ENCODE data around the gene EVA1C. TPM values are rescaled to one million over a fixed set of nuclear protein-coding genes. Genes with fewer than 3 reads are reported as not detected.
"Not testable (repeated sequence)": the region's sequence is repeated elsewhere in the genome, so short reads cannot be mapped to it uniquely, and the experiment has no call there.

The EVA1C gene
- total RNA-seq, 2 experiments from 2014 or later: 5.0 to 6.3 TPM

DNA sequence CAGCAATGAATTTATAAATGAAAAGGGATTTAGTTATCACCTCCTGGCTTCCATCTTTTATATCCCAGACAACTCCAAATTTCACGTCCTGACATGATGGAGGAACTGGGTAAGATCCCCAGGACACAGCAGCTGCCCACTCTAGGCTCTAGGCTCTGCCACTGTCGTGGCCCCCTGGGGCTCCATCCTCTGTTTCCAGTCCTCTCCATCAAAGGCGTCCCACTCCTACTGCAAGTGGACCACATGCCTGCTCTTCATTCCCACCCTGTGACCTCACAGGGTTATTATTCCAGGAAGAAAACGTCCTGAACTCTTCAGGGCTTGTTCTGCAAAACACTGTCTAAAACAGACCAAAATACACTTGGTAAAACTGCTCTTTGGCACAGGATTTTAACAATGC, 31.6 kb upstream of the EVA1C start:
- CTCF ChIA-PET: no interaction called here
- Mint-ChIP-seq H3K4me1 (no peaks in the 10 kb centered on the region), H3K4me3 (no peak overlapping the region), H3K36me3 (ENCODE audit: low read depth) (peaks cover 44% of the 10 kb centered on the region), H3K27me3 (no peaks in the 10 kb centered on the region), H3K9me3 (no peaks in the 10 kb centered on the region), H3K27ac (no peak overlapping the region)
- POLR2A ChIA-PET: no interaction called here
- no peak for DNase-seq

DNA sequence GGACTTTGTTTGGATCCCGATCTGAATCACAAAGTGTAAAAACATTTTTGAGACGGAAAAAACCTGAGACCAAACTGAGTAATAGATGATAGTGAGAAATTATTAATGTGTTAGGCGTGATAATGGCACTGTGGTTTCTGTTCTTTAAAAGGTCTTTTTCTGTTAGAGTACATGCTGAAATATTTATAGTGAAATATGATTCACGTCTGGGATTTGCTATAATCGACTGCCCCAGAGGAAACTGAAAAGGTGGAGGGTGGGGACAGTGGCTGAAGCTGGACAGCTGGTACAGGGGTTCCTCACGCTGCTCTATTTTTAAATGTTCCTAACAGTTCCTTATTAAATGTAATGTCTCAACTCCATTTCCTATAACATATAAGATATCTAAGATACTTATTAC, 30.9 kb upstream of the EVA1C start:
- DNase-seq: no peak
- Mint-ChIP-seq H3K36me3 (ENCODE audit: low read depth) (peaks cover 44% of the 10 kb centered on the region), H3K4me3 (no peak overlapping the region), H3K27me3 (no peaks in the 10 kb centered on the region), H3K4me1 (no peaks in the 10 kb centered on the region), H3K9me3 (no peaks in the 10 kb centered on the region), H3K27ac (no peak overlapping the region)
- CTCF ChIA-PET: no interaction called here
- POLR2A ChIA-PET: no interaction called here

DNA sequence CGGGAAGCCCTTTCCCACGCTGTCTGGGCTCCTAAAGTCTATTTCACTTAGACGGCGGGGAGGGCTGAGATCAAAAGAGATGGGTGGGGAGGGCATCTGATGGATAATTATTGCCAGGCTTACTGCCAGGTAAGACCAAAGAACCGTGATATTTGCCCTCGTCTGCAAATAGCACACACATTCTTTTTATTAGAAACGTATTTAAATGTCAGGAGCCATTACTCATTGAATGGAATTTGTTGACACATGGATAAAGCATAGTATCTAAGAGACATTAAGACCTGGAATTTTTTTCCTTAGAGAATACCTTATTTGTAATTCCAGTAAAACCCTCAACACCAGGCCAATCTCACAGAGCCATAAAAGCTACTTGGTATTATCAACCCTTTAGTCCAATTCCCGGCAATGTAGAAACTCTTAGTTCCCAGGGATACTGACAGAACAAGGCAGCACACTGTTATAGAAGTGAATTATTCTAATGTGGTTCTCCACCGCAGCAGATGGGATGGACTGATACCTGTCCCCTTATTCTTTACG, 30.3 kb upstream of the EVA1C start:
- Mint-ChIP-seq H3K4me1 (peaks cover 3% of the 10 kb centered on the region), H3K36me3 (ENCODE audit: low read depth) (peaks cover 43% of the 10 kb centered on the region), H3K9me3 (no peaks in the 10 kb centered on the region), H3K27ac (no peak overlapping the region), H3K27me3 (no peaks in the 10 kb centered on the region), H3K4me3 (no peak overlapping the region)
- DNase-seq: no peak
- ChIA-PET POLR2A (interaction anchor here (2.0 kb wide), 1 partner anchor 11 kb away, joined by 4 read pairs; the partner anchor contains the start of gene URB1), CTCF (no interaction called here)

DNA sequence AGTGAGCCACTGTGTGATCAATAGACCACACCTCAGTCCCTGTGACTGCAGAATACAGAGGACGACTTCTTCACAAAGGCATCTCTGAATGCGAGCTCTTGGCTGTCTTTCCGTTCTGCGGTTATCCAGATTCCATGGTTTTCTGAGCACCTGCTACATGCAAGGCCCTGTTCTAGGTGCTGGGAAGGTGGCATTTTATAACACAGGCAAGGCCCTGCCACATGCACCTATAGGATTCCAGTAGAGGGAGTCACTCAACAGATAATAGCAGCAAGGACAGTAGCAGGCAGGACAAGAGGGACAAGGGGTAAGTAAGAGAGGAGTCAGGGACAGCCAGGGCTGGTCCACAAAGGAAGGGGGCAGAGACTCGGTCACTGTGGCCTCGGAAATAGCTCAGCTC, 28.7 kb upstream of the EVA1C start:
- no peaks in the 10 kb centered on the region for H3K9me3 Mint-ChIP-seq
- peaks cover 8% of the 10 kb centered on the region for H3K4me1 Mint-ChIP-seq
- POLR2A ChIA-PET: interaction anchor here (2.0 kb wide), 1 partner anchor 9 kb away, joined by 4 read pairs; the partner anchor contains the start of gene URB1
- peaks cover 40% of the 10 kb centered on the region for H3K36me3 Mint-ChIP-seq (ENCODE audit: low read depth)
- H3K4me3 Mint-ChIP-seq: no peak overlapping the region
- no peaks in the 10 kb centered on the region for H3K27me3 Mint-ChIP-seq
- DNase-seq: no peak
- H3K27ac Mint-ChIP-seq: no peak overlapping the region
- CTCF ChIA-PET: interaction anchor here (0.8 kb wide), 1 partner anchor 217 kb away, joined by 3 read pairs; no protein-coding TSS in a partner anchor

DNA sequence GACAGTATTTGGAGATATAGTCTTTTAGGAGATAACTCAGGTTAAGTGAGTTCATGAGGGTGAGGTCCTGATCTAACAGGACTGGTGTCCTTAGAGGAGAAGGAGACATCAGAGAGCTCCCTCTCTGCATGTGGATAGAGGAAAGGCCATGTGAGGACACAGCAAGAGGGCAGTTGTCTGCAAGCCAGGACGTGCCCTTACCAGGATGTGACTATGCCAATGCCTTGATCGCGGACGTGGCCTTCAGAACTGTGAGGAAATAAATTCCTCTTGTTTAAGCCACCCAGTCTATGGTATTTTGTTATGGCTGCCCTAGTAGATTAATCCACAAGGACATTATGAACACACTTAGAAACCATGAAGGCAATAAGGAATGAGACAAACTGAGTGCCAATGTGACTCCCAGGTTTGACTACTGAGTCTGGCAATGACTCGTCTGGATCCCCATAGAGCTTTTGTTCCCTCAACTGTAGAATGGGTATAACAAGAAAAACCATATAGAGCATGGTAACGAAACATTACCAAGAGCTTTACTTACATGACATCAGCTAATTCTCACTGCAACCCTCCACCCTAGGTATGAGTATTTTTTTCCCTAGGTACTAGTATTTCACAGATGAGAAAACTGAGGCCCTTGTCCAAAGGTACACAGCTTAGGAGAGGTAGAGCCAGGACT, 26.2 kb upstream of the EVA1C start:
- POLR2A ChIA-PET: no interaction called here
- Mint-ChIP-seq H3K36me3 (ENCODE audit: low read depth) (peaks cover 37% of the 10 kb centered on the region), H3K4me1 (peaks cover 25% of the 10 kb centered on the region), H3K9me3 (no peaks in the 10 kb centered on the region), H3K27me3 (no peaks in the 10 kb centered on the region), H3K4me3 (no peak overlapping the region), H3K27ac (no peak overlapping the region)
- CTCF ChIA-PET: interaction anchor here (0.6 kb wide), 2 partner anchors 185 to 215 kb away, joined by 3 read pairs; no protein-coding TSS in a partner anchor
- no peak for DNase-seq

DNA sequence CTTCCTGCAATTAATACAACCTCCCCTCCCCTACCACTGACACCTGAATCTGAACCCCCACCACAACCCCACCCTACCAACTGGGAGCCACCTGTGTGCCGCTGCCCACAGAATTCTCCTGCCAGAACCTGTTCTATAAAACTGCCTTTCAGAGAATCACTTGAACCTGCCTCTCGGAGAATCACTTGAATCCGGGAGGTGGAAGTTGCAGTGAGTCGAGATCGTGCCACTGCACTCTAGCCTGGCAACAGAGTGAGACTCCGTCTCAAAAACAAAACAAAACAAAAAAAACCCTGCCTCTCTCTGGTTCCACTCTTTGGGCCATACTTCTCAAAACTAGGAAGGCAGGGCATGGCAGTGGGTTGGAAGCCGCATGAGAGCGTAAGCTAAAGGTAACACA, 25.4 kb upstream of the EVA1C start:
- POLR2A ChIA-PET: no interaction called here
- Mint-ChIP-seq H3K4me1 (peaks cover 33% of the 10 kb centered on the region), H3K27ac (no peak overlapping the region), H3K36me3 (ENCODE audit: low read depth) (peaks cover 32% of the 10 kb centered on the region), H3K27me3 (no peaks in the 10 kb centered on the region), H3K4me3 (no peak overlapping the region), H3K9me3 (no peaks in the 10 kb centered on the region)
- no peak for DNase-seq
- CTCF ChIA-PET: interaction anchor here (0.6 kb wide), 1 partner anchor 214 kb away, joined by 3 read pairs; no protein-coding TSS in a partner anchor

DNA sequence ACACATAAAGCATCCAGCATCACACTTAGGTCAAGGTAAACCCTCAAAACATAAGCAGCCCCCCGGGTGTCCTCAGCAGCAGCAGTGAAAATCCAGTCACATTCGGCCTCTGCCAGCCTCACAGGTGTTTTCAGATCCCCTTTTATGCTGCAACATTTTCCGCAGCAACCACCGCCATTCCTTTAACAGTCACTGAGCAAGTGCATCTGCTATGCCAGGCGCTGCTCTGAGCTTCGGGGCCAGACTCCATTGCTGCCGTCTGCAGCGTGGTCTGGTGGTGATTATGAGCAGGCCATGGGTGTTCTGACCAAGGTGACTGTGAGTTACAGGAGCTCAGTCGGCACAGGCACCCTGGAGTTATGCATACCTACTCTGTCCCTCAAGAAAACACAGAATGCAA, 24.2 kb upstream of the EVA1C start:
- H3K4me3 Mint-ChIP-seq: no peak overlapping the region
- H3K27ac Mint-ChIP-seq: no peak overlapping the region
- no peaks in the 10 kb centered on the region for H3K27me3 Mint-ChIP-seq
- H3K4me1 Mint-ChIP-seq: peaks cover 40% of the 10 kb centered on the region
- ChIA-PET CTCF (no interaction called here), POLR2A (interaction anchor here (1.0 kb wide), 1 partner anchor 24 kb away, joined by 3 read pairs; no protein-coding TSS in a partner anchor)
- H3K9me3 Mint-ChIP-seq: no peaks in the 10 kb centered on the region
- DNase-seq: no peak
- peaks cover 29% of the 10 kb centered on the region for H3K36me3 Mint-ChIP-seq (ENCODE audit: low read depth)

DNA sequence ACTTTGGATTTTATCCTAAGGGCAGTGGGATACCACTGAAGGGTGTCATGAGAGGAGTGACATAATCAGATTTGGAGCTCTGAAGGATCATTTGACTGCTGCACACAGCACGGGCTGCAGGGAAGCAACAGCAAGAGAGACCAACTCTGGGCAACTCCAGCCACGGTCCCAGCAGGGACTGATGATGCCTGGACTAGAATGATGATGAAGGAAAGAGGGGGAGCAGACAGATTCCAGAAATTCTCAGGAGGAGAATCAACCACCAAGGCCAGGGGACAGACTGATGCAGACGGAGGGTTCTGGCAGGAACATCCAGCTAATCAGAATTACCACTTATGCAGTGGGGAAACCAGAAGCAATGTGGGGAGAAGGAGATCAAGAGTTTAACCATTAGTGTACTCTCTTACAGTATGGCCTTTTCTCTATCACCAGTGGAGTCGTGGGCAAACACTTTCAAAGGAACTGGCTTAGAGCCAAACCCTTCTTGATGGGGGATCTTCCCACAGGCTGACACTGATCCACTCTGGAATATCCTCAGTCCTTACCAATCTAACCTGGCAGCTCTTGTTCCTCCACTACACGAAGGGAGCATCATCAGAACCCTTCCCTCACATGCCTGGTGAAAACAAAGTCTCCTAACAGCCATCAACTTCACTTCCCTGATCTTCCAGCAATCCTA, 23.0 kb upstream of the EVA1C start:
- peaks cover 2% of the 10 kb centered on the region for H3K9me3 Mint-ChIP-seq
- H3K27ac Mint-ChIP-seq: no peak overlapping the region
- no peak for DNase-seq
- no peak overlapping the region for H3K4me3 Mint-ChIP-seq
- H3K36me3 Mint-ChIP-seq (ENCODE audit: low read depth): peaks cover 24% of the 10 kb centered on the region
- peaks cover 49% of the 10 kb centered on the region for H3K4me1 Mint-ChIP-seq
- POLR2A ChIA-PET: interaction anchor here (0.5 kb wide), 1 partner anchor 29 kb away, joined by 3 read pairs; no protein-coding TSS in a partner anchor
- CTCF ChIA-PET: no interaction called here
- no peaks in the 10 kb centered on the region for H3K27me3 Mint-ChIP-seq

DNA sequence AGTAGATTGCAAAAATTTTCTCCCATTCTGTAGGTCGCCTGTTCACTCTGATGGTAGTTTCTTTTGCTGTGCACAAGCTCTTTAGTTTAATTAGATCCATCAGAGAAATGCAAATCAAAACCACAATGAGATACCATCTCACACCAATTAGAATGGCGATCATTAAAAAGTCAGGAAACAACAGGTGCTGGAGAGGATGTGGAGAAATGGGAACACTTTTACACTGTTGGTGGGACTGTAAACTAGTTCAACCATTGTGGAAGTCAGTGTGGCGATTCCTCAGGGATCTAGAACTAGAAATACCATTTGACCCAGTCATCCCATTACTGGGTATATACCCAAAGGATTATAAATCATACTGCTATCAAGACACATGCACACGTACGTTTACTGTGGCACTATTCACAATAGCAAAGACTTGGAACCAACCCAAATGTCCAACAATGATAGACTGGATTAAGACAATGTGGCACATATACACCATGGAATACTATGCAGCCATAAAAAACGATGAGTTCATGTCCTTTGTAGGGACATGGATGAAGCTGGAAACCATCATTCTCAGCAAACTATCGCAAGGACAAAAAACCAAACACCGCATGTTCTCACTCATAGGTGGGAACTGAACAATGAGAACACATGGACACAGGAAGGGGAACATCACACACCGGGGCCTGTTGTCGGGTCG, 21.8 kb upstream of the EVA1C start:
- CTCF ChIA-PET, H3K27me3 Mint-ChIP-seq, H3K27ac Mint-ChIP-seq, H3K4me3 Mint-ChIP-seq, DNase-seq, H3K9me3 Mint-ChIP-seq, POLR2A ChIA-PET: not testable (repeated sequence)
- Mint-ChIP-seq H3K36me3 (ENCODE audit: low read depth) (peaks cover 18% of the 10 kb centered on the region), H3K4me1 (peaks cover 49% of the 10 kb centered on the region)

DNA sequence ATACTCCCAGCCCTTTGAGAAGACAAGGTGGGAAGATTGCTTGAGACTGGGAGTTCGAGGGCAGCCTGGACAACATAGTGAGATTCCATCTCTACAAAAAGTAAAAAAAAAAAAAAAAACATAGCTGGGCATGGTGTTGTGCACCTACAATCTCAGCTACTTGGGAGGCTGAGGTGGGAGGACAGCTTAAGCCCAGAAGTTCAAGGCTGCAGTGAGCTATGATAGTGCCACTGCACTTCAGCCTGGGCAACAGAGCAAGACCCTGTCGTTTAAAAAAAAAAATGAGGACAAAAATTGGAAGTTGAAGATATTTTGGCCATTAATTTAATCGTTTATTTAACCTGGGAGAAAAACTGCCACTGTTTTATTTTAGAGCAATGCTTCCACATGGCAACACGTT, 20.8 kb upstream of the EVA1C start:
- Mint-ChIP-seq H3K9me3 (peaks cover 2% of the 10 kb centered on the region), H3K36me3 (ENCODE audit: low read depth) (peaks cover 18% of the 10 kb centered on the region), H3K27me3 (peaks cover 2% of the 10 kb centered on the region), H3K4me1 (peaks cover 49% of the 10 kb centered on the region), H3K27ac (no peak overlapping the region), H3K4me3 (peak overlapping the region; percentile 79)
- POLR2A ChIA-PET: interaction anchor here (0.8 to 2.7 kb wide), 6 partner anchors 9 to 220 kb away, joined by 3 to 17 read pairs (median 4); partner anchors contain the start of genes CFAP298, EVA1C and MIS18A
- no peak for DNase-seq
- CTCF ChIA-PET: interaction anchor here (0.6 to 1.5 kb wide), 7 partner anchors 10 to 380 kb away, joined by 3 to 6 read pairs (median 5); partner anchors contain the start of genes CFAP298 and PAXBP1

DNA sequence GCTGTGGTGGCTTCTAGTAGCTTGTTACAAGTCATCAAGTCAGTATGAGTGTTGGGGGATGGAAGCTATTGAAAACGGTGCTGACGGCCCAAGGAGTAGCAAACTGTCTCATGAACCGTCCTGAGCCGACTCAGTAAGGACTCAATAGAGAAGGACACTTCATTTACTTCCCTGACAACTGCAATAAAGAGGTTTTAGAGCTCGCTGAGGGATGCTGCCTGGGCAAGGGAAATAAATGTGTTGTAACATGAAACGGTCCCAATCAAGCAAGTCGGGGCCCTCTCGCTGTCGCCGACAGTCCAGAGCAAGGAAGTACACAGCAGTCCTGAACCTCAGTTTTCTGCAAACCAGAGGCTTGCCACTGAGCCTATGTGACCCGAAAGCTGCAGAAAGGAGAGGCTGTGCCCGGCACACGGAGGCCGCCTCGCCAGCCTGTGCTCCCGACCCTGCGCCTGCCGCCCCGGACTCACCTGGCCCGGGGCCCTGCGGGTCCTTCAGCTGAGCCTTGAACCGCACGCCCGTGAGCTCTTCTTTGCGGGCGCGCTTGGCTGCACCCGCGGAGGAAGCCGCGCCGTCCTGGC, 20.1 kb upstream of the EVA1C start:
- peaks cover 2% of the 10 kb centered on the region for H3K9me3 Mint-ChIP-seq
- H3K36me3 Mint-ChIP-seq (ENCODE audit: low read depth): peaks cover 18% of the 10 kb centered on the region
- peaks cover 2% of the 10 kb centered on the region for H3K27me3 Mint-ChIP-seq
- peak overlapping the region; percentile 79 for H3K4me3 Mint-ChIP-seq
- no peak for DNase-seq
- POLR2A ChIA-PET: interaction anchor here (0.7 to 2.7 kb wide), 8 partner anchors 9 to 219 kb away, joined by 3 to 17 read pairs (median 4); partner anchors contain the start of genes CFAP298, EVA1C and MIS18A
- no peak overlapping the region for H3K27ac Mint-ChIP-seq
- CTCF ChIA-PET: interaction anchor here (0.6 to 1.5 kb wide), 7 partner anchors 10 to 379 kb away, joined by 3 to 6 read pairs (median 5); partner anchors contain the start of genes CFAP298 and PAXBP1
- peaks cover 46% of the 10 kb centered on the region for H3K4me1 Mint-ChIP-seq

DNA sequence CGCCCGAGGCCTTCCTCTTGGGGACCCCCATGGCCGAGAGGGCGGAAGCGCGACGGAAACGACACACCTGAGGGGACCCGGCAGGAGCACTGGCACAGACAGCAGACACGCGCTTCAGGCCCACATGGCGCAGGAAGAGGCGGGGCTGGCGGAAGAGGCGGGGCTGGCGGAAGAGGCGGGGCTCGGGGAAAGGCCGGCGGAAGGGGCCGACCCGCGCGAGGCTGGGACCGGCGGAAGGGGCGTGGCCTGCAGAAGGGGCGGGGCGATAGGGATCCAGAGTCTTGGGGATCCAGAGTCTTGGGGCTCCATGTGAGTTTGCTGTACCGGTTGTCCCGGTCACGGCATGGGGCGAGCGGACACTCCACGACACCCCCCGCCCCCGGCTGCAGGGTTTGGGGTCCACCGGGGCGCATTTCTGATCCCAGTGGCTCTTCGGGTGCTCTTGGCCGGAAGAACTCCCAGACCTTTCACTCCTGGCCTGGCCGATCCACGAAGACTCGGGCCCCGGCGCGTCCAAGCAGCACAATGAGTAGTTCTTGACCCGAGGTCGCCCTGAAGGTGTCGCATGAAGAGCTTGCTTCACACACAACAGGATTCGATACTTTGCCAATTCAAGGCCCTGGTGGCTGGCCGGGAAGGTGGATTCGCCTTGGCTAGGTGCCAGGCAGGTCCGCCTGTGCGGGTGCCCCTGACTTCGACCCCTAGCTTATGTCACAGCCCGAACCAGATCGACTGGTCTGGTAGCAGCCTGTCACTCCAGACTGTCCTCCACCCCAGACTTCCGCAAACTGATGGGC, 19.4 kb upstream of the EVA1C start, which contains the start of gene URB1:
Gene URB1 (minus strand): TSS at position 133 of the 797 bp plus-strand sequence. CDS start 102 bp downstream, at position 31.
- POLR2A ChIA-PET: interaction anchor here (0.7 to 2.7 kb wide), 9 partner anchors 10 to 219 kb away, joined by 3 to 17 read pairs (median 4); partner anchors contain the start of genes CFAP298, EVA1C and MIS18A
- peak; percentile 94 for DNase-seq
- H3K27me3 Mint-ChIP-seq: peaks cover 2% of the 10 kb centered on the region
- H3K9me3 Mint-ChIP-seq: peaks cover 2% of the 10 kb centered on the region
- CTCF ChIA-PET: interaction anchor here (1.1 to 1.5 kb wide), 4 partner anchors 10 to 378 kb away, joined by 3 to 6 read pairs (median 4); partner anchors contain the start of genes CFAP298 and PAXBP1
- peak within 1 kb of the TSS; percentile 73 for H3K27ac Mint-ChIP-seq
- H3K36me3 Mint-ChIP-seq (ENCODE audit: low read depth): peaks cover 14% of the 10 kb centered on the region
- peak within 1 kb of the TSS; percentile 79 for H3K4me3 Mint-ChIP-seq
- peaks cover 42% of the 10 kb centered on the region for H3K4me1 Mint-ChIP-seq

Measured in activated CD4-positive, alpha-beta memory T cell treated with anti-CD3 and anti-CD28 coated beads, Interleukin-2, amount 10 ng/mL, durations not matched to agents 7 days and 5 days (primary cell).